IPS-18c (cell line): Measurements from ENCODE around the gene KLC1.

Experiments used
- H3K4me3 ChIP-seq: 2 replicates; pipeline ENCODE4 v1.7.0; 2013; ENCODE audit warnings: low read depth, mild to moderate bottlenecking, low read length, moderate library complexity; ENCODE audit not compliant: insufficient read depth
- H3K9me3 ChIP-seq: one replicate; pipeline ENCODE4 v1.6.1; 2013; ENCODE audit warnings: mild to moderate bottlenecking, low read length, moderate library complexity; ENCODE audit not compliant: control insufficient read depth, insufficient read depth

KLC1 gene

GRCh38 chr14:103621860-103622259 is 7.2 kb upstream of the KLC1 start:
- Histone ChIP-seq H3K9me3 (no peaks in the 10 kb centered on the region), H3K4me3 (no peak overlapping the region)

- Histone ChIP-seq H3K9me3 (no peaks in the 10 kb centered on the region), H3K4me3 (no peak overlapping the region)
Measured at GRCh38 chr14:103623308-103623707, 5.7 kb upstream of the KLC1 start.

GRCh38 chr14:103623883-103624482 is 5.0 kb upstream of the KLC1 start:
- Histone ChIP-seq H3K9me3 (no peaks in the 10 kb centered on the region), H3K4me3 (no peak overlapping the region)

GRCh38 chr14:103624860-103625259 is 4.2 kb upstream of the KLC1 start:
- H3K4me3 ChIP-seq = no peak overlapping the region
- no peaks in the 10 kb centered on the region for H3K9me3 ChIP-seq

- Histone ChIP-seq H3K9me3 (no peaks in the 10 kb centered on the region), H3K4me3 (no peak overlapping the region)
Measured at GRCh38 chr14:103625356-103626095, 3.5 kb upstream of the KLC1 start.

GRCh38 chr14:103626146-103626850 is 2.7 kb upstream of the KLC1 start:
- Histone ChIP-seq H3K4me3 (no peak overlapping the region), H3K9me3 (no peaks in the 10 kb centered on the region)

- Histone ChIP-seq H3K4me3 (no peak overlapping the region), H3K9me3 (no peaks in the 10 kb centered on the region)
Measured at GRCh38 chr14:103627073-103628025, 1.7 kb upstream of the KLC1 start.

- Histone ChIP-seq H3K9me3 (no peaks in the 10 kb centered on the region), H3K4me3 (peak overlapping the region; percentile 87)
Measured at GRCh38 chr14:103628221-103628683, 759 bp upstream of the KLC1 start.

- H3K4me3 ChIP-seq = peak overlapping the region; percentile 87
- H3K9me3 ChIP-seq = no peaks in the 10 kb centered on the region
Measured at GRCh38 chr14:103629503-103630121, 601 bp downstream of the KLC1 start.

GRCh38 chr14:103630364-103631108 is 1.5 kb downstream of the KLC1 start:
- Histone ChIP-seq H3K9me3 (no peaks in the 10 kb centered on the region), H3K4me3 (peak overlapping the region; percentile 87)

- H3K4me3 ChIP-seq = no peak overlapping the region
- H3K9me3 ChIP-seq = no peaks in the 10 kb centered on the region
Measured at GRCh38 chr14:103633391-103633790, 4.4 kb downstream of the KLC1 start.

GRCh38 chr14:103634156-103634555 is 5.1 kb downstream of the KLC1 start:
- Histone ChIP-seq H3K9me3 (no peaks in the 10 kb centered on the region), H3K4me3 (no peak overlapping the region)

GRCh38 chr14:103638594-103638993 is 9.6 kb downstream of the KLC1 start:
- H3K4me3 ChIP-seq = no peak overlapping the region
- no peaks in the 10 kb centered on the region for H3K9me3 ChIP-seq

- H3K4me3 ChIP-seq = no peak overlapping the region
Measured at GRCh38 chr14:103641161-103641560, 12.2 kb downstream of the KLC1 start.

GRCh38 chr14:103646189-103646588 is 17.2 kb downstream of the KLC1 start:
- no peak overlapping the region for H3K4me3 ChIP-seq
- no peaks in the 10 kb centered on the region for H3K9me3 ChIP-seq

More at GRCh38 chr14:103641161-103641560, 12.2 kb downstream of the KLC1 start:
- H3K9me3 ChIP-seq = no peaks in the 10 kb centered on the region

- no peaks in the 10 kb centered on the region for H3K9me3 ChIP-seq
Measured at GRCh38 chr14:103649001-103649400, 20.0 kb downstream of the KLC1 start.

More at GRCh38 chr14:103649001-103649400, 20.0 kb downstream of the KLC1 start:
- H3K4me3 ChIP-seq = no peak overlapping the region
